HPDE6-E6E7 (cell line): ENCODE measurements around the gene PSMC6.
A peak's percentile ranks its signal among the peaks of the same experiment; 100 is the strongest.
"Not testable (repeated sequence)": the region's sequence is repeated elsewhere in the genome, so short reads cannot be mapped to it uniquely, and the experiment has no call there.

Source experiments
- DNase-seq: peaks from one replicate; pipeline ENCODE4 v3.0.0; 2011; ENCODE audit warnings: missing footprints; ENCODE audit errors: extremely low spot score

The PSMC6 gene

GRCh38 chr14:52723514-52724359, 16.7 kb downstream of the PSMC6 start:
- DNase-seq = no peak

- DNase-seq = no peak
Observed at GRCh38 chr14:52724360-52724644, 17.3 kb downstream of the PSMC6 start.

GRCh38 chr14:52727509-52727908, 20.5 kb downstream of the PSMC6 start:
- DNase-seq = not testable (repeated sequence)

- DNase-seq = not testable (repeated sequence)
Observed at GRCh38 chr14:52729035-52729434, 22.0 kb downstream of the PSMC6 start.

- no peak for DNase-seq
Observed at GRCh38 chr14:52729585-52729924, 22.6 kb downstream of the PSMC6 start.

GRCh38 chr14:52729925-52730708, 23.1 kb downstream of the PSMC6 start, which contains the start of gene STYX:
STYX (plus strand) TSS chr14:52730166; CDS start chr14:52730475, 309 bp downstream.
- peak; percentile 84 for DNase-seq

- no peak for DNase-seq
Observed at GRCh38 chr14:52730709-52731111, 23.7 kb downstream of the PSMC6 start.

GRCh38 chr14:52733824-52734223, 26.8 kb downstream of the PSMC6 start:
- no peak for DNase-seq

GRCh38 chr14:52735921-52736489, 29.0 kb downstream of the PSMC6 start:
- DNase-seq = no peak

- no peak for DNase-seq
Observed at GRCh38 chr14:52738409-52738808, 31.4 kb downstream of the PSMC6 start.

- DNase-seq = no peak
Observed at GRCh38 chr14:52740751-52741150, 33.8 kb downstream of the PSMC6 start.

- DNase-seq = no peak
Observed at GRCh38 chr14:52741865-52742264, 34.9 kb downstream of the PSMC6 start.

- no peak for DNase-seq
Observed at GRCh38 chr14:52748647-52749292, 41.8 kb downstream of the PSMC6 start.

- DNase-seq = no peak
Observed at GRCh38 chr14:52755607-52756316, 48.8 kb downstream of the PSMC6 start.

GRCh38 chr14:52759145-52759544, 52.1 kb downstream of the PSMC6 start:
- no peak for DNase-seq

GRCh38 chr14:52762923-52763322, 55.9 kb downstream of the PSMC6 start:
- DNase-seq = not testable (repeated sequence)

GRCh38 chr14:52767058-52767833, 60.2 kb downstream of the PSMC6 start:
- no peak for DNase-seq

- no peak for DNase-seq
Observed at GRCh38 chr14:52769887-52770286, 62.9 kb downstream of the PSMC6 start.

- DNase-seq = no peak
Observed at GRCh38 chr14:52776816-52777215, 69.8 kb downstream of the PSMC6 start.
